ENCODE data around the gene CEP152.

The CEP152 gene

GRCh38 chr15:48761393-48762158, 49.3 kb downstream of the CEP152 start:
- Histone ChIP-seq H3K4me1 (no peaks in the 10 kb centered on the region), H3K27ac (no peak overlapping the region), H3K4me3 (no peak overlapping the region), H3K9me3 (no peaks in the 10 kb centered on the region), H3K36me3 (peaks cover 0 to 3% (median 3%) of the 10 kb centered on the region in 3 donors), H3K27me3 (no peaks in the 10 kb centered on the region)
- intact Hi-C loops (cut with DNase I; ENCODE audit: low total_unique reads): no loop called here
- no peak for DNase-seq
- TF ChIP-seq CTCF (IDR thresholded peaks at IDR 0.05): no peak

- DNase-seq: no peak
- intact Hi-C loops (cut with DNase I; ENCODE audit: low total_unique reads): no loop called here
- no peak for TF ChIP-seq CTCF (IDR thresholded peaks at IDR 0.05)
- Histone ChIP-seq H3K27me3 (no peaks in the 10 kb centered on the region), H3K4me3 (no peak overlapping the region), H3K27ac (no peak overlapping the region), H3K4me1 (no peaks in the 10 kb centered on the region), H3K36me3 (peaks cover 0 to 11% (median 0%) of the 10 kb centered on the region in 3 donors), H3K9me3 (no peaks in the 10 kb centered on the region)
Observed at GRCh38 chr15:48759921-48760320, 50.9 kb downstream of the CEP152 start.

- Histone ChIP-seq H3K4me3 (no peak overlapping the region), H3K27me3 (no peaks in the 10 kb centered on the region), H3K9me3 (no peaks in the 10 kb centered on the region), H3K27ac (no peak overlapping the region), H3K36me3 (peaks cover 0 to 11% (median 0%) of the 10 kb centered on the region in 3 donors), H3K4me1 (no peaks in the 10 kb centered on the region)
- intact Hi-C loops (cut with DNase I; ENCODE audit: low total_unique reads): no loop called here
- TF ChIP-seq CTCF (IDR thresholded peaks at IDR 0.05): no peak
- DNase-seq: no peak
Observed at GRCh38 chr15:48757661-48758060, 53.2 kb downstream of the CEP152 start.

- no peak for DNase-seq
- TF ChIP-seq CTCF (IDR thresholded peaks at IDR 0.05): no peak
- H3K4me1 ChIP-seq: no peaks in the 10 kb centered on the region
- H3K4me3 ChIP-seq: no peak overlapping the region
- no peak overlapping the region for H3K27ac ChIP-seq
- H3K9me3 ChIP-seq: no peaks in the 10 kb centered on the region
- intact Hi-C loops (cut with DNase I; ENCODE audit: low total_unique reads): no loop called here
- H3K36me3 ChIP-seq: peaks cover 0 to 12% (median 0%) of the 10 kb centered on the region in 3 donors
- H3K27me3 ChIP-seq: no peaks in the 10 kb centered on the region
Observed at GRCh38 chr15:48754011-48754410, 56.9 kb downstream of the CEP152 start.

- intact Hi-C loops (cut with DNase I; ENCODE audit: low total_unique reads): no loop called here
Observed at GRCh38 chr15:48751595-48751994, 59.3 kb downstream of the CEP152 start.

More at GRCh38 chr15:48751595-48751994, 59.3 kb downstream of the CEP152 start:
- Histone ChIP-seq H3K27me3 (no peaks in the 10 kb centered on the region), H3K9me3 (no peaks in the 10 kb centered on the region), H3K36me3 (peaks cover 0 to 12% (median 0%) of the 10 kb centered on the region in 3 donors), H3K4me1 (no peaks in the 10 kb centered on the region), H3K4me3 (no peak overlapping the region), H3K27ac (no peak overlapping the region)
- TF ChIP-seq CTCF (IDR thresholded peaks at IDR 0.05): no peak
- no peak for DNase-seq

All from tibial artery (tissue), 4 donors.